HG03442 (cell line): Measurements from ENCODE around the gene CSN2.
"Not testable (repeated sequence)": the region's sequence is repeated elsewhere in the genome, so short reads cannot be mapped to it uniquely, and the experiment has no call there.

Experiments
- ATAC-seq: cut with Tn5 transposase; IDR thresholded peaks from one replicate; pipeline ENCODE4 v1.9.1; 2021; ENCODE audit warnings: mild to moderate bottlenecking, moderate library complexity; ENCODE audit not compliant: unreplicated experiment

Gene CSN2, protein sequence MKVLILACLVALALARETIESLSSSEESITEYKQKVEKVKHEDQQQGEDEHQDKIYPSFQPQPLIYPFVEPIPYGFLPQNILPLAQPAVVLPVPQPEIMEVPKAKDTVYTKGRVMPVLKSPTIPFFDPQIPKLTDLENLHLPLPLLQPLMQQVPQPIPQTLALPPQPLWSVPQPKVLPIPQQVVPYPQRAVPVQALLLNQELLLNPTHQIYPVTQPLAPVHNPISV

DNA sequence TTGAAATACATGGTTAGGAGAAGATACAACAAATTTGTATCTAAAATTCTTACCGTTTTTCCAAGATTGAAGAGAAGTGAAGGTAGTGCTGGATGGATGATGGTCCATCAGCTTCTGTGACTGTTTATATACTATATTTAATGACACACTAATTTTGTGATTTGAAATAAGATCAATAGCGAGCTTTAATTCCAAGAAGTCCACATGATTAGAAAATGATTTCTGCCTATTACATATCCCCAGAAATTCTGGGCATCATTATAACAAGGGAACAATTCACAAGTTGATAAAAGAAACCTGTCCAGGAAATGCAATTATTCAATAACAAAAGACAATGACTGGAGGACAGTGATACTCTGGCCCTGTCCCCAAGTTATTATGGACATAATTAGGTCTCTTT lies at the start of gene CSN2:
Gene CSN2 (minus strand): TSS at position 101 of the 400 bp plus-strand sequence. CDS start 4,733 bp downstream, outside the sequence.
- no peak for ATAC-seq

DNA sequence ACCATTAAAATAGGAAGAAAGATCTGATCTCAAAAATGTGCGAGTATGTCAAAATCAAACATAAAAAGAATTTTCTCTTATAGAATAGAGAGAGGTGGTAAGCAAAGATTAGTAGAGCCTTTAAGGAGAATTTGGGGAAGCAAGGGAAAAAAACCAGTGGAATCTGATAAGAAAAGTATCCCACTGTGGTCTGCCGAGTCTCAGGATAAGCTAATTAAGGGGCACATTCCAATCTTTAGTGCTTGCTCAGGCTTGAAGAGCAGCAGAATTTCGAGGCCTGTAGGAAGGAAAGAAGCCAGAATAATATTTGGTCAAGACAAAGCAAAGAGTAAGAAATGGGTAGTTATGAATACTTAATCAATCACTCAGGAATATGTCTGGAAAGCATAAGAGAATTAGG lies 43.2 kb upstream of the CSN2 start:
- ATAC-seq: no peak

DNA sequence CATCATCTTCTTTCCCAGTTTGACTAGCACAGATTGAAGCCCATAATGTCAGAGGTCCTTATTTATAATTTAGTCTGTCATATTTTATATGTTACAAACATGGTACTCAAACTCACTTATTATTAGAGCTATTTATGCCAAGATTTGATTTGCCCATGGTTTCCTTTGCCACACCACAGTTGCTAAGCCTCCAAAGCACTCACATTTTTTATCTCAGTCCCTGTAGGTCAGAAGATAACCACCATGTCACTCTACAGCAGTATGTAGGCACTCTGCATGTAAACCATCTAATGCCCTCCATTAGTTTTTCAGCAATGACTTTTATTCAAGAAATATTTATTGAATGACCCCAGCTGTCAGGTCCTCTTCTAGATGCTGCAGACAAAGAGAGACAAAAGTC lies 37.0 kb upstream of the CSN2 start:
- ATAC-seq: no peak

DNA sequence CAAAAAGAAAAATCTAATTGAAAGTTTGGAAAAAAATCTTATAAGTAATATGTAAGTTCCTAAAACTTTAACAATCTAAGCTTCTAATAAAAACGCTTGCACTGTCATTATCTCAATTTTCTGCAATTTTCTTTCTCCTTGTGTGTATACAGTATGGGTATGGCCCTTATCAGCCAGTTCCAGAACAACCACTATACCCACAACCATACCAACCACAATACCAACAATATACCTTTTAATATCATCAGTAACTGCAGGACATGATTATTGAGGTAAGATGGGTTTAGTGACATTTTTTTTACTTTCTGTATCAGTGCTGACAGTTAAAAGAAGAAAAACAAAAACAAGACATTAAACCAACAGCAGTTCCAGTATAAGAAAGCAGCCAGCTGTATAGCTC lies 35.2 kb upstream of the CSN2 start:
- ATAC-seq: no peak

DNA sequence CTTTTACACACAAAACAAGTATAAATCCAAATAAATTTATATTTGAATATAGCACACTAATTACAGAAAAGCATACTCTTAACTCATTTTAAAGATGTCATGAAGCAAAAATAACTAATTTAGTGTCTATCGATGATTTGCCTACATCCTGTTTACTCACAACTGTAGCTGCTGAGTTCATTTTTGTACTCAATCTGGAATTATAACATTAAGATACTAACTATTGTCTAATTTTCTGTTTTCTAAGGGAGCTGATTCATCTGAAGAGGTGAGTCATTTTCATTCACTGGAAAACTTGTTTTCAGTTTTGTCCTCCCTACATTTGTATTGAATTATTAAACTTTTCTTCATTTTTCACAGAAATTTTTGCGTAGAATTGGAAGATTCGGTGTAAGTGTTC lies 33.9 kb upstream of the CSN2 start:
- ATAC-seq: peak; percentile 63

DNA sequence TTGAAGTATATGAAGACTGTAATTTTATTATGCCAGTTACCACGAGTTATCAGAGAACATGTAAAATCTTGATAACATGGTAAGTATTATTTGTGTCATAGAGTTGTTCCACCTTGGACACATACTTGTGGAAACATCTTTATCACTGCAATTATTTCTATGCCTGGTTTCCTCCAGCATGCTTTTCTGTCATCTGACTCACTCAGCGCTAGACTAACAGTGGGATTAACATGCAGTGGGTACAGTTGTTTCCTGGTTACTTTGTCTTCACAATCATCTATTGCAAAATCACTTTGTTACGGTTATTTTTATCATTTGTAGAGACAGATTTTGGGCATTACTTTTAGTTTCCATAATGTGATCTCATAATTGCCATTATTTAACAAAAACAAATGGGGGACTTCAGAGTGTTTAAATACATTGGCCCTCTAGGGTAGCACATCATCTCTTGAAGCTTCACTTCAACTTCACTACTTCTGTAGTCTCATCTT lies 30.0 kb upstream of the CSN2 start, which contains the start of gene STATH:
Gene STATH (plus strand): TSS at position 441 of the 491 bp plus-strand sequence. CDS start 2,472 bp downstream, outside the sequence.
- ATAC-seq: no peak

DNA sequence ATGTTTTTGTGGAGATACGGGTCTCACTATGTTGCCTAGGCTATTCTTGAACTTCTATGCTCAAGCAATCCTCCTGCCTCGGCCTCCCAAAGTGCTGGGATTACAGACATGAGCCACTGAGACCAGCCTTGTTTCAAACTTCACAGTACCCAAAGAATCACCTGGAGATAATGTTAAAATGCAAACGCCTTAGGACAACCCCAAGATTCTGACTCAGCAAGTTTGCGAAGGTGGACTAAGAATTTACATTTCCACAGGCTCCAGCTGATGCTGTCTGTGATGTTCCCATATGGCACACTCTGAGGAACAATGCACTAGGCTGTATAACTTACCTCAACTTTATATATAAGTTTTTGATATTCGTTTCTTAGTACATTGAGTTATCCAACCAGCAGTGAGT lies 29.3 kb upstream of the CSN2 start:
- ATAC-seq: no peak

DNA sequence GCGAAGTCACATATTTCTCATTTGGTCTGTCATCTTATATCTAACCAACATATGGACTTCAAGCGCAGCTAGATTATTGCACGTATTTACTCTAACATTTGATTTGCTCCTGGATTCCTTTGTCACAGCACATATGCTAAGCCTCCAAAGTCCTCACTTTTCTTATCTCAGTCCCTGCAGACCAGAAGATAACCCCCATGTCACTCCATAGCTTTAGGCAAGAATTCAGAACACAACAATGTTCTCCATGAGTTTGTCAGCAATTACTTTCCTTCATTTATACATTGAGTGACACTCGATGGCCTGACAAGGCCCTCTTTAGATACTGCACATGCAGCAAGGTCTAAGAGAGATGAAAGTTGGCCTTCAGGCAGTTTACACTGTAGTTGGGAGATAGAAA lies 25.5 kb upstream of the CSN2 start:
- ATAC-seq: no peak

DNA sequence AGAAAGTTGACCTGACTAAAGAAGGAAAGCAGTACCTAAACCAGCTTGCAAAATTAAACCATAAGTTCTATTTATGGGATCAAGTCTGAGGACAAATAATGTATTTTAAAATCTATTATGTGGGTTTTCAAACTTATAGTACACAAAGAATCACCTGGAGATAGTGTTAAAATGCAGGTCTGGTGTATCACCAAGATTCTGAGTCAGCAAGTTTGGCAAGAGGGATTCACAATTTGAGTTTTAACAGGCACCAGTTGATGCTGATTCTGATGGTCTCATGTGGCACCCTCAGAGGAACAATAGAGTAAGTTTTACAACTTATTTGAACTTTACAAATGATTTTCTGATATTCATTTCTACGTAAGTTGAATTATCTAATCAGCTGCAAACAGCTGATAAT lies 21.1 kb upstream of the CSN2 start:
- ATAC-seq: no peak

DNA sequence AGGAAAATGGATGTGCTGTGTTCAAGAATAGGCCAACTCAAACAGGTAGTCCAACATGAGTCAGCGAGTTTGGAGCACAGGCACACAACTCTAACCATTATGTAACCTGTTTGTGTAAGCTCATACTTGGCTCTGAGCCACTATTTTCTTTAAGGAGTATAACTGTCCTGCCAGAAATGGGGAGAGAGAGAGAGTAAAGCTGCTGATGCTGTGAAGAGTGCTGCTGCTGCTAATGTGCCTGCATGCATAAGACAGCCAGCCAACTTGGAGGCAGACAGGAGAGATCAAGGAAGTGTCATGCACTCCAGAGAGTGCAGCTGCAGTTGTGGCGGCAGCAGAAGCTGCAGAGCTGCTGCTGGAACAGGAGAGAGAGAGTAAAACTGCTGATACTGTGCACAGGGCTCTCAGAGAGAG lies 18.5 kb upstream of the CSN2 start:
- peak; percentile 57 for ATAC-seq

DNA sequence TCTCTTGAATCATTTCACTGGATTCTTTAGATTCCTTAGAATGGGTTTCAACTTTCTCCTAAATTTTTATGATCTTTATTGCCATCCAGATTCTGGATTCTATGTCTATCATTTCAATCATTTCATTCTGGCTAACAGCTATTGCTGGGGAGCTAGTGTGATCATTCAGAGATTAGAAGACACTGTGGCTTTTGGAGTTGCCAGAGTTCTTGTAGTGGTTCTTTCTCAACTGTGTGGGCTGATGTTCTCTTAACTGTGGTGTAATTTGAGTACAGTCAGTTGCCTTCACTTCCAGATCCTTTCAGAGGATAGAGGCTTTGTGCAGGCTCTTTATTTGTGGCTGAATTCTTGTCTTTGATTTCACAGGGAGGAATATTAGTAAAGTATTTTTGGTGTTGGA lies 12.1 kb upstream of the CSN2 start:
- ATAC-seq: no peak

DNA sequence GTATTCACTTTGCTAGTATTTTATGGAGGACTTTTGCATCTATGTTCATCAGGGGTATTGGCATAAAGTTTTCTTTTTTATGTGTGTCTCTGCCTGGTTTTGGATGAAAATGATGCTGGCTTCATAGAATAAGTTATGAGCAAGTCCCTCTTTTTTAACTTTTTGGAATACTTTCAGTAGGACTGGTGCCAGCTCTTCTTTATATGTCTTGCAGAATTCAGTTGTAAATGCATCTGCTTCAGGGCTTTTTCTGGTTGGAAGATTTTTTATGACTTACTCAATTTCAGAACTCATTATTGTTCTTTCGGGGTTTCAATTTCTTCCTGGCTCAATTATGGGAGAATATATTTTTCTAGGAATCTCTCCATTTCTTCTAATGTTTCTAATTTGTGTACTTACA lies 9.1 kb upstream of the CSN2 start:
- no peak for ATAC-seq

DNA sequence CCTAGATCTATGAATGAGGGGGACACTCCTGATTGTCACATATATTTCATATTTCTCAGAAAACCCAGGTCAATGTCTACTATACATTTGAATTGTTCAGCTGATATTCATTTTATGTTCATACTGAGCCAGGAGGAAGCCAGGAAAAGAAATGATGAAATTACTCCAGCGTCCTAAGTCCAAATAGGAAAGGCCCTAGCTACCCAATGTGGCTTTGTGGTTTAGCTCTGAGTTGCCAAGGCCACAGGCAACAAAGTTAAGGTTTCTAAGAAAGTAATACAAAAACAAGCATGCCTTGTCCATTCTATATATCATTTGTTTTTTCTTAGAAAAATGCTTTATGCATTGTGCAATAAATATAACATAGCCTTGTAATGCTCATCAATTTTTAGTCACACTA lies 4.5 kb upstream of the CSN2 start:
- ATAC-seq: no peak

DNA sequence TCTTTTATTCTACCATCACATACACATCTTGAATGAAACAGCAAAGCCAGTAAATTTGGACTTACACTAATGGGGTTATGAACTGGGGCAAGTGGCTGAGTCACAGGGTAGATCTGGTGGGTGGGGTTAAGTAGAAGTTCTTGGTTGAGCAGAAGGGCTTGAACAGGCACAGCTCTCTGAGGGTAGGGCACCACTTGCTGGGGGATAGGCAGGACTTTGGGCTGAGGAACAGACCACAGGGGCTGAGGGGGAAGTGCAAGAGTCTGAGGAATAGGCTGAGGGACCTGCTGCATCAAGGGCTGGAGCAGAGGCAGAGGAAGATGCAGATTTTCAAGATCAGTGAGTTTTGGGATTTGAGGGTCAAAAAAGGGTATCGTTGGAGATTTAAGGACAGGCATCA lies 8.3 kb downstream of the CSN2 start:
- ATAC-seq: no peak

DNA sequence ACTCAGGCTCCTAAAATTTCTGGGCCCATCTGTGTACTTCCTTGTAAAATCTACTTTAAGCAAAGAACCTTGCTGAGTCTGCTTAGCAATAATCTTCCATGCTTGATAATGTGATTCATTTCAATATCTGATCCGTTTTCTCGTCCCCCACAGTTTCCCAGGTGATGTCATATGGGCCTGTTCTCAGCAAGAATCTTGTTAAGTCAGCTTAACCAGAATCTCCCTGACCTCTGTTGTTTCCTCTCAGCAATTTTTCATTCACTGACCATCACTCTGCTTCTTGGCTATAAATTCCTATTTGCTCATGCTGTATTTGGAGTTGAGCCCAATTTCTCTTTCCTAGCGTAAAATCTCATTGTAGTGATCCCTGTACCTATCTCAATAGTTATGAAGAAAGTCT lies 13.9 kb downstream of the CSN2 start:
- no peak for ATAC-seq

DNA sequence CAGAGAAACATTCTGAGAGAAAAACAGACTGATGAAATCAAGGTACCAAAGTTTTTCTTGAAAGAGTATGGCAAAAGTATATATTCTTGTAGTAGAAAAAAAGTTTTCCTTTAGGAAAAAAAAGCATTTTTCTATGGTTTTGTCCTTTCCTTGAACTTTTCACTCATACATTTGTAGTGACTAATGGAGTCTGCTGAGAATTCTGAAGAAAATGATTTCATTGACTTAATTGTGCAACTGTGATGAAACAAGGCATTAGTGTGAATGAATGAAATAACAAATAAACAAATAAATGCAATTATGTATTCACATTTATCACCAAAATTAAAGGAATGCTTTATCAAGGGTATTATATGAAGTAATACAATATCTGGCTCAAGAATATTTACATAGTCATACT lies 29.0 kb downstream of the CSN2 start:
- ATAC-seq: no peak

DNA sequence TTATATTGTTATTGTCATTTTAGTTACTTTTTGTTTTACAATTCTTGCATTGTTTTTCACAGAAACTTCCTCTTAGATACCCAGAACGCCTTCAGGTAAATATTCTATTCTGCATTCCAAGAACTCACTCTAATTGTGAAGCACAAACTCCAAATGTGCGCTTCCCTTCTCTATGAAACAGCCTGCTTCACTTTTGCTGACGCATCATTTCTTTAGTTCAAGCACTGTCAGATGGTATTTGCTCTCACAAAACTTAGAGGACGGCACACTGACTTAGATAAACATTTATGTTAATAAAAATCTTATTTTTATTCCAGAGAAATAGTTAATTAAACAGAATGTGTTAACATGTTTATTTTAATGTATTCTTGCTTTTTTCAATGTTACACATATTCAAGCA lies 31.4 kb downstream of the CSN2 start:
- no peak for ATAC-seq

DNA sequence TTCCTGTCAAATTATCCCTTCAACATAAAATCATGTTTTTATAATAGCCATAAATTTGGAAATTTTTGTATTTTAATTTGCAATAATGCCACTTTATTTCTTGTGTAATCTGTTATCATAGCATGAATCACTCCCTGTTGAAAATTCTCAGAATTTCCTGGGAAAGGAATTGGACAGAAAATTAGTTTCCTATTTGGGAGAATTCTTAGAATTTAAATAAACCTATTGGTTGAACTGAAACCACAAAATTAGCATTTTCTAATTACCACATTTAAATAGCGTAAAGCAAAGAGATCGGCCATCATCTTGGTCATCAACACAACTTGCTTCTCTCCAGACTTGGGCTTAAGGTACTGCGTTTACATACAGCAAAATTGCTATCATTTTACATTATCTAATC lies 34.8 kb downstream of the CSN2 start, which contains the start of gene CSN1S1:
Gene CSN1S1 (plus strand): TSS at position 301 of the 400 bp plus-strand sequence. CDS start 1,488 bp downstream, outside the sequence.
- no peak for ATAC-seq

DNA sequence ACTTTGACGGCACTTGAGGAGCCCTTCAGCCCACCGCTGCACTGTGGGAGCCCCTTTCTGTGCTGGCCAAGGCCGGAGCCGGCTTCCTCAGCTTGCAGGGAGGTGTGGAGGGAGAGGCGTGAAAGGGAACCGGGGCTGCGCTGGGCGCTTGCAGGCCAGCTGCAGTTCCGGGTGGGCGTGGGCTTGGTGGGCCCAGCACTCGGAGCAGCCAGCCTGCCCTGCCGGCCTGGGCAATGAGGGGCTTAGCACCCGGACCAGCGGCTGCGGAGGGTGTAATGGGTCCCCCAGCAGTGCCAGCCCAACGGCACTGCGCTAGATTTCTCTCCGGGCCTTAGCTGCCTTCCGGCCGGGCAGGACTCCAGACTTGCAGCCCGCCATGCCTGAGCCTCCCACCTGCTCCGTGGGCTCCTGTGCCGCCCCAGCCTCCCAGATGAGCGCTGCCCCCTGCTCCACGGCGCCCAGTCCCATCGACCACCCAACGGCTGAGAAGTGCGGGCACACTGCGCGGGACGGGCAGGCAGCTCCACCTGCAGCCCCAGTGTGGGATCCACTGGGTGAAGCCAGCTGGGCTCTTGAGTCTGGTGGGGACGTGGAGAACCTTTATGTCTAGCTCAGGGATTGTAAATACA lies 41.6 kb downstream of the CSN2 start:
- ATAC-seq: not testable (repeated sequence)

DNA sequence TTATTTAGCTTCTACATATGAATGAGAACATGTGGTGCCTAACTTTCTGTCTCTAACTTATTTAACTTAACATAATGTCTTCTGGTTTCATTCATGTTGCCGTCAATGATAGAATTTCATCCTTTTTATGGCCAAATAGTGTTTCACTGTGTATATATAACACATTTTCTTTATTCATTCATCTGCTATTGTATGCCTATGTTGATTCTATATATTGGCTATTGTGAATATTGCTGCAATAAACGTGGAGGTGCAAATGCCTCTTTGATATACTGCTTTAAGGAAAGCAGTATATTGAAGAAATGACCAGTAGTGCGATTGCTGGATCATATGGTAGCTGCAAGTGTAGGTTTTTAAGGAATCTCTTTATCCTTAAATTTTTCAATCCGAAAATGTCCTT lies 44.7 kb downstream of the CSN2 start:
- no peak for ATAC-seq

DNA sequence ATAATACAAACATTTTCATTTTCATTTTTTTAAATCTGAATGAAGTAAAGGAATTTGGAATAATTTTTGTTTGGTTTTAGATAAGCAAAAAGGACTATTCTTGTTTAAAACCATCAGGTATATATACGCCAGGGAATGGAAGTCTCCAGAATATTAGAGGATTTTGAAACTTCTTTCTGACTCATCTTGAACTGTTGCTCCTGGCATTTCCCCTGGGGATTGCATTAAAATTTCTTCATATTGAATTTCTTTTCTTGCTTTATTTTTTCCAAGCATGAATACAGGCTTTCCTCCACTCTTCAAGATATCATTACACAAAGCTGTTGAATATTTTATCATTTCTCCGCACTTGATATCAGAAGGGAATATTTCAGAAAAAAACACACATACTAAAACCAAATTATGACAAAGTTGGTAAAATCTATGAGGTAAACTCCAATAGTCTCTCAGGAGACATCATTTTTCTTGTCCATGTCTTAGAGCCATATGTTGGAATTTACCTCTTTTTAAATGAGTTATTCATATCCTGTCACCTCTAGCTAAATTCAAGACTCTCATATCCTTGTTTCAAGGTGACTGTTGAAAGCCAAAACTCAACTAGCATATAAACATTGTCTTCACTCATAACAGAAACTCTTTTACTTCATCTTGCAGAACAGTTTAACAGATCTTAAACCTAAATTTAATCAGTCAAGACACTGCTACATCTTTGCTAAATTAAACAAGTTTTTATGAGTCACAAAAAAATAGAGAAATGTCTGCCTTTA lies 55.3 kb downstream of the CSN2 start:
- peak; percentile 95 for ATAC-seq

DNA sequence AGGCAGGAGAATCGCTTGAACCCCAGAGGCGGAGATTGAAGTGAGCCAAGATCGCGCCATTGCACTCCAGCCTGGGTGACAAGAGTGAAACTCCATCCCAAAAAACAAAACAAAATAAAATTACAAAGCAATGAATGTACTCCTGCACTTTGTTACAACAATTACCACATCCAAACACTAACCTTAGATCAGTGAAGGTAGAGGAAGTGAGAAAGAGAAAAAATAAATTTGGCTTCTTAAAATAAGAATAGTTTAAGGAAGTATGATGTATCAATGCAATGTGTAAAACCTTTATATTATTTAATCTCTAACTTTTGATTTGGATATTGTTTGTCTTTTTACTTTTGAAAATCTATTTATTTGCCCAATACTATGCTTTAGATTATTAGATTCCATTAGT lies 56.3 kb downstream of the CSN2 start:
- ATAC-seq: no peak
